ENCODE measurements around the gene IKZF1. TPM values are rescaled to one million over a fixed set of nuclear protein-coding genes. Genes with fewer than 3 reads are reported as not detected.

Gene IKZF1
- total RNA-seq, 1 donor, result under 0.01 TPM

DNA sequence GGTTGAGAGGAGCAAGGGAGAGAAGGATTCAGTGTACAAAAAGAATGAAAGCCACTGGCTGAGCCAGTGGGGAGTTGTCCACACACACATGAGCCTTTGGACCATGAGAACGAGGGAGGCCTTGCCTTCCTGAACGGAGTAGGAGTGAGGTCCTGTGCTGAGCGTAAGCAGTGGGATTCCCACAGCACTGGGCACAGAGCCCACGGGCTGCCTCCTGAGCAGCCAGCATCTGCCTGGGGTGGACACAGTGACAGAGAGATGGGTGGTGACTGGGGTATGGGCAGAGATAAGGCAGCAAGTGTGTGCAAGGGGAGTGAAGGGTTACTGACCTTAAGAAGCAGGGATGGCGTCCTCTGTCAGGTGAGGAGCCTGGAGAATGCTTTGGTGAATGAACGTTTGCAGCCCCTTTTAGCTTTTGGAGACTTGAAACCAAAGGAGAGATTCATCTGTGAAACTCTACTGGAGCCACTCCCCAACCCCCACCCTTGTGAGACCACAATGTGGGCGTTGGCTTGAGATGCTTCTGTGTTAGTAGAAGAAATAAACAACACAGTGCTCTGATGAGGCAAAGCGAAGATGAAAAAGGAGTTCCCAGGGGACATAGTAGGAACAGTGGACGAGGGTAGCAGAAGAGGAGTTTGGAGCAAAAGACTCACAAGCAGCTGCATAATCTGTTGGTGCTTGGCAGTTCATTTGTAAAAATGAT, 89.2 kb downstream of the IKZF1 start:
- DNase-seq (ENCODE audit: insufficient read length, low spot score, missing footprints), result no peak

GRCh38 chr7:50394315-50394714, 89.8 kb downstream of the IKZF1 start:
- TF ChIP-seq, protein P1, sequence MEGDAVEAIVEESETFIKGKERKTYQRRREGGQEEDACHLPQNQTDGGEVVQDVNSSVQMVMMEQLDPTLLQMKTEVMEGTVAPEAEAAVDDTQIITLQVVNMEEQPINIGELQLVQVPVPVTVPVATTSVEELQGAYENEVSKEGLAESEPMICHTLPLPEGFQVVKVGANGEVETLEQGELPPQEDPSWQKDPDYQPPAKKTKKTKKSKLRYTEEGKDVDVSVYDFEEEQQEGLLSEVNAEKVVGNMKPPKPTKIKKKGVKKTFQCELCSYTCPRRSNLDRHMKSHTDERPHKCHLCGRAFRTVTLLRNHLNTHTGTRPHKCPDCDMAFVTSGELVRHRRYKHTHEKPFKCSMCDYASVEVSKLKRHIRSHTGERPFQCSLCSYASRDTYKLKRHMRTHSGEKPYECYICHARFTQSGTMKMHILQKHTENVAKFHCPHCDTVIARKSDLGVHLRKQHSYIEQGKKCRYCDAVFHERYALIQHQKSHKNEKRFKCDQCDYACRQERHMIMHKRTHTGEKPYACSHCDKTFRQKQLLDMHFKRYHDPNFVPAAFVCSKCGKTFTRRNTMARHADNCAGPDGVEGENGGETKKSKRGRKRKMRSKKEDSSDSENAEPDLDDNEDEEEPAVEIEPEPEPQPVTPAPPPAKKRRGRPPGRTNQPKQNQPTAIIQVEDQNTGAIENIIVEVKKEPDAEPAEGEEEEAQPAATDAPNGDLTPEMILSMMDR (IDR thresholded peaks at IDR 0.05; ENCODE audit: extremely low read depth, low read depth, low read length), result no peak
- Histone ChIP-seq H3K27me3 (ENCODE audit: insufficient read depth, low read length) (peaks cover 4% of the 10 kb centered on the region), H3K4me2 (ENCODE audit: insufficient read depth, low read length) (no peak overlapping the region), H3K79me2 (ENCODE audit: insufficient read depth, low read length) (no peaks in the 10 kb centered on the region), H3K36me3 (ENCODE audit: insufficient read depth, low read length) (no peaks in the 10 kb centered on the region), H3K4me3 (ENCODE audit: insufficient read depth, low read length) (no peak overlapping the region), H2AFZ (ENCODE audit: low read length) (no peak overlapping the region), H4K20me1 (ENCODE audit: insufficient read depth, low read length) (no peaks in the 10 kb centered on the region), H3K4me1 (ENCODE audit: insufficient read depth, low read length) (no peaks in the 10 kb centered on the region), H3K27ac (ENCODE audit: low read depth, low read length) (no peak overlapping the region), H3K9me3 (ENCODE audit: low read depth, low read length) (no peaks in the 10 kb centered on the region)
- DNase-seq (ENCODE audit: insufficient read length, low spot score, missing footprints), result no peak

More for the DNA sequence above, 89.2 kb downstream of the IKZF1 start:
- Histone ChIP-seq H3K27me3 (ENCODE audit: insufficient read depth, low read length) (peaks cover 4% of the 10 kb centered on the region), H3K27ac (ENCODE audit: low read depth, low read length) (no peak overlapping the region), H2AFZ (ENCODE audit: low read length) (no peak overlapping the region), H4K20me1 (ENCODE audit: insufficient read depth, low read length) (no peaks in the 10 kb centered on the region), H3K9me3 (ENCODE audit: low read depth, low read length) (no peaks in the 10 kb centered on the region), H3K79me2 (ENCODE audit: insufficient read depth, low read length) (no peaks in the 10 kb centered on the region), H3K4me1 (ENCODE audit: insufficient read depth, low read length) (no peaks in the 10 kb centered on the region), H3K36me3 (ENCODE audit: insufficient read depth, low read length) (no peaks in the 10 kb centered on the region), H3K4me2 (ENCODE audit: insufficient read depth, low read length) (no peak overlapping the region), H3K4me3 (ENCODE audit: insufficient read depth, low read length) (no peak overlapping the region)
- TF ChIP-seq, protein P1 (IDR thresholded peaks at IDR 0.05; ENCODE audit: extremely low read depth, low read depth, low read length), result no peak

DNA sequence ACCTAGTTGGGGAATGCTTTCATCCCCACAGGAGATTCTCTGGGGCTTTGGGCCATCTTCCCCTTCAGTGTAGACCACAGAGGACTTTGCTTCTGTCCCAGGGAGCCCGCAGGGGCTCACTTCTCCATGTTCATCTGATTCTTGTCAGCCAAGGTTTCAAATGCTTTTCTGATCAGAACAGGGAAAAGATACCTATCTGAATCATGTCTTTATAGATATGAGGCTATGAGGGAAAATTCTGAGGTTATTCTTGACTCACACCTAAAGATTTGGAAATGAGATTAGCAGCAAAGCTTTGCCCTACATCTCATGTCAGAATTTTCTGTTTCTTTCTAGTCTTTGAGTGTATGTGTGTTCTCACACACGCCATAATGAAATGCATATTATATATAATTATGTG, 92.3 kb downstream of the IKZF1 start:
- TF ChIP-seq, protein P1 (IDR thresholded peaks at IDR 0.05; ENCODE audit: extremely low read depth, low read depth, low read length), result no peak
- Histone ChIP-seq H3K4me3 (ENCODE audit: insufficient read depth, low read length) (no peak overlapping the region), H3K36me3 (ENCODE audit: insufficient read depth, low read length) (no peaks in the 10 kb centered on the region), H3K9me3 (ENCODE audit: low read depth, low read length) (no peaks in the 10 kb centered on the region), H3K4me2 (ENCODE audit: insufficient read depth, low read length) (no peak overlapping the region), H3K27ac (ENCODE audit: low read depth, low read length) (no peak overlapping the region), H3K79me2 (ENCODE audit: insufficient read depth, low read length) (no peaks in the 10 kb centered on the region), H3K27me3 (ENCODE audit: insufficient read depth, low read length) (peaks cover 20% of the 10 kb centered on the region), H2AFZ (ENCODE audit: low read length) (no peak overlapping the region), H4K20me1 (ENCODE audit: insufficient read depth, low read length) (no peaks in the 10 kb centered on the region), H3K4me1 (ENCODE audit: insufficient read depth, low read length) (no peaks in the 10 kb centered on the region)
- no peak for DNase-seq (ENCODE audit: insufficient read length, low spot score, missing footprints)

- H3K4me3 ChIP-seq (ENCODE audit: insufficient read depth, low read length), result no peak overlapping the region
- no peak for DNase-seq (ENCODE audit: insufficient read length, low spot score, missing footprints)
- TF ChIP-seq, protein P1 (IDR thresholded peaks at IDR 0.05; ENCODE audit: extremely low read depth, low read depth, low read length), result no peak
- no peak overlapping the region for H2AFZ ChIP-seq (ENCODE audit: low read length)
- H3K9me3 ChIP-seq (ENCODE audit: low read depth, low read length), result no peaks in the 10 kb centered on the region
- H3K79me2 ChIP-seq (ENCODE audit: insufficient read depth, low read length), result no peaks in the 10 kb centered on the region
- H3K27ac ChIP-seq (ENCODE audit: low read depth, low read length), result no peak overlapping the region
- H3K4me2 ChIP-seq (ENCODE audit: insufficient read depth, low read length), result no peak overlapping the region
- H3K27me3 ChIP-seq (ENCODE audit: insufficient read depth, low read length), result peaks cover 22% of the 10 kb centered on the region
- H4K20me1 ChIP-seq (ENCODE audit: insufficient read depth, low read length), result no peaks in the 10 kb centered on the region
- H3K36me3 ChIP-seq (ENCODE audit: insufficient read depth, low read length), result no peaks in the 10 kb centered on the region
- no peaks in the 10 kb centered on the region for H3K4me1 ChIP-seq (ENCODE audit: insufficient read depth, low read length)
These were observed 92.9 kb downstream of the IKZF1 start for GRCh38 chr7:50397320-50397970.

Data from osteoblast (primary cell).